Right atrium auricular region (tissue), 2 donors: ENCODE measurements around the gene OR7D2. TPM values are rescaled to one million over a fixed set of nuclear protein-coding genes. Genes with fewer than 3 reads are reported as not detected.
"Not testable (repeated sequence)": the region's sequence is repeated elsewhere in the genome, so short reads cannot be mapped to it uniquely, and the experiment has no call there.

Experiments used
- DNase-seq: peaks from one replicate; pipeline ENCODE4 v3.0.0-alpha.2; 2019; ENCODE audit warnings: low spot score
- H3K27ac ChIP-seq, 2 donors: fragments of 200-600 bp; sonication (generic); 1 replicate in 1 of 2; 2 replicates in 1 of 2; pipeline ENCODE4 v1.5.1; 2016 to 2019
- H3K27me3 ChIP-seq, 2 donors: fragments of 200-600 bp; sonication (generic); one replicate each; pipeline versions ENCODE4 v1.5.1 to v1.6.0; 2017 to 2019
- H3K36me3 ChIP-seq: fragments of 200-600 bp; sonication (generic); one replicate; pipeline ENCODE4 v1.5.1; 2016
- H3K4me1 ChIP-seq, 2 donors: fragments of 200-600 bp; sonication (generic); one replicate each; pipeline versions ENCODE4 v1.5.1 to v1.6.0; 2017 to 2019
- H3K4me3 ChIP-seq, 2 donors: fragments of 200-600 bp; sonication (generic); 1 replicate in 1 of 2; 2 replicates in 1 of 2; pipeline ENCODE4 v1.5.1; 2017 to 2019; ENCODE audit warnings: mild to moderate bottlenecking in 1 of 2, moderate library complexity in 1 of 2
- H3K9me3 ChIP-seq, 2 donors: fragments of 200-600 bp; sonication (generic); one replicate each; pipeline ENCODE4 v1.5.1; 2019
- CTCF ChIP-seq, 2 donors: fragments of 200-600 bp; sonication (generic); IDR thresholded peaks; one replicate each; pipeline ENCODE4 v1.5.1; 2019; ENCODE audit warnings: antibody characterized with exemption in 2 of 2
- total RNA-seq, 2 donors: library from RNA; depleted of rRNA; stranded (reverse); fragments of >200 nt; gene quantifications; one replicate each; pipeline ENCODE4 v1.1.0, GENCODE V29; 2016

OR7D2 gene
- total RNA-seq, 2 donors from 2014 or later: not detected

DNA sequence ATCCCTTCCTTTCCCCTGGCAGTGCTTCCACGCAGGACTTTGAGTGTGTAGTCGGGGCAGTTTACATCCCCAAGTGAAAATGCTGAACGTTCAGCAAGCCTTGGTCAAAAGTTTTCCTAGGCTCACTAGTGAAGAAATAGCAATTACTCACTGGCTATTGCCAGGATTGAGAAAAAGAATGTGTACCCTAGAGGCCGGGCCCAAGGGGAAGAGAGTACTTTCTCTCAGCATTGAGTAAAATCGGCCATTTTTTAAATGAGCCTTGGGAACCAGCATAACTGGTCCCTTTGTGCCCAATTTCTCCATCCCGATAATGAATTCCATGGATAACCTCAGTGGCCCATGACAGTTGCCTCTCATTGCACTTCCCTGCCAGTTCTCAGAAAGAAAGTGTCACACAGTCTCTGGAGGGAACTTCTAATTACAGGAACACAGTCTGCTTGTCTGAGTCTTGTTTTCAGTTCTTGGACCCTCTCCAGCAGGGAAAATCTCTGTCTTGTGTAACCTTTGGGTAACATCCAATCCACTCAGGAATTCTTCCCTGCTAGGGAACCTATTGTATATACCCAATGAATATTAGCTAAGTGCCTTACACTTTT is 7.3 kb upstream of the OR7D2 start:
- DNase-seq: no peak
- H3K4me3 ChIP-seq: no peak overlapping the region
- no peaks in the 10 kb centered on the region for H3K9me3 ChIP-seq
- no peaks in the 10 kb centered on the region for H3K4me1 ChIP-seq
- H3K36me3 ChIP-seq: no peaks in the 10 kb centered on the region
- H3K27ac ChIP-seq: no peak overlapping the region
- H3K27me3 ChIP-seq: no peaks in the 10 kb centered on the region
- TF ChIP-seq CTCF (IDR thresholded peaks at IDR 0.05): no peak

GRCh38 chr19:9175326-9175725 is 3.5 kb upstream of the OR7D2 start:
- TF ChIP-seq CTCF (IDR thresholded peaks at IDR 0.05): no peak

GRCh38 chr19:9183000-9183399 is 4.2 kb downstream of the OR7D2 start:
- no peak for DNase-seq
- no peak overlapping the region for H3K4me3 ChIP-seq
- peaks cover 0 to 7% of the 10 kb centered on the region in 2 donors for H3K9me3 ChIP-seq
- H3K27ac ChIP-seq: no peak overlapping the region
- no peaks in the 10 kb centered on the region for H3K27me3 ChIP-seq
- no peaks in the 10 kb centered on the region for H3K36me3 ChIP-seq
- no peaks in the 10 kb centered on the region for H3K4me1 ChIP-seq
- TF ChIP-seq CTCF (IDR thresholded peaks at IDR 0.05): no peak

More at GRCh38 chr19:9175326-9175725, 3.5 kb upstream of the OR7D2 start:
- Histone ChIP-seq H3K36me3 (no peaks in the 10 kb centered on the region), H3K27me3 (no peaks in the 10 kb centered on the region), H3K4me1 (no peaks in the 10 kb centered on the region), H3K27ac (no peak overlapping the region), H3K9me3 (no peaks in the 10 kb centered on the region), H3K4me3 (no peak overlapping the region)
- no peak for DNase-seq

DNA sequence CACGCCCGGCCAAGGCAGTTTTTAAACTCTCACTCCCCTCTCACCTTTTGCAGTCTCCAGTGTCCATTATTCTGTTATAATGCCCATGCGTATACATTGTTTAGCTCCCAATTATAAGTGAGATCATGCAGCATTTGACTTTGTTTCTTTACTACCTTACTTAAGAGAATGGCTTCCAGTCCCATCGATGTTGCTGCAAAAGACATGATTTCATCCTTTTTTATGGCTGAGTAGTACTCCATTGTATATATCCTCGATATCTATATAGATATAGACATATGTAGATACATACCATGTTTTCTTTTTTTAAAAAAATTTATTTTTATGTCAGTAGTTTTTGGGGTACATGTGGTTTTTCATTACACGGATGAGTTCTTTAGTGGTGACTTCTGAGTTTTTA is 8.4 kb downstream of the OR7D2 start:
- Histone ChIP-seq H3K27me3 (no peaks in the 10 kb centered on the region), H3K9me3 (peaks cover 0 to 7% of the 10 kb centered on the region in 2 donors), H3K4me3 (no peak overlapping the region), H3K27ac (no peak overlapping the region), H3K4me1 (no peaks in the 10 kb centered on the region), H3K36me3 (no peaks in the 10 kb centered on the region)
- no peak for DNase-seq
- TF ChIP-seq CTCF (IDR thresholded peaks at IDR 0.05): no peak

DNA sequence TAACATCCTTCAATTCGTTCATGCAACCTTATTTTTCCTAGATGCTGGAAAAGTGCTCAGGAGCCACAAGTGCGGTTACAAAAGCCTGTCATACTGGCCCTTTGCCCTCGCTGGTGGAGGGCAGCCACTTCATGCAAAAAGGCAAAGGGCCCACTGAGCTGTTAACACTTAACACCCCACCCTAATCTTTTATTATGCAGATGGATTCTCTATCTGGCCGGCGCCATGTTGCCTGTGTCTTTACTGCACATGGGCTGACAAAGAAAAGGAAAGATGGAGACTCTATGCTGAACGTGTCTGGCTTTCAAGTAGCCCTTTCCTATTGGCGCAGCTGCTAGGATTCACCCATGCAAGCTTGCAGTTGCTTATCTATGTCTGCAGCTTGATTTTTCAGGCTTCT is 10.8 kb downstream of the OR7D2 start:
- Histone ChIP-seq H3K9me3 (peaks cover 0 to 7% of the 10 kb centered on the region in 2 donors), H3K27me3 (no peaks in the 10 kb centered on the region), H3K4me3 (no peak overlapping the region), H3K36me3 (no peaks in the 10 kb centered on the region), H3K4me1 (no peaks in the 10 kb centered on the region), H3K27ac (no peak overlapping the region)
- DNase-seq: no peak
- no peak for TF ChIP-seq CTCF (IDR thresholded peaks at IDR 0.05)

GRCh38 chr19:9198044-9198443 is 19.3 kb downstream of the OR7D2 start:
- not testable (repeated sequence) for H3K27me3 ChIP-seq, H3K27ac ChIP-seq, H3K4me3 ChIP-seq, H3K9me3 ChIP-seq, H3K36me3 ChIP-seq, H3K4me1 ChIP-seq, DNase-seq
